Measurements from ENCODE around the gene VPREB3.

Gene VPREB3

DNA sequence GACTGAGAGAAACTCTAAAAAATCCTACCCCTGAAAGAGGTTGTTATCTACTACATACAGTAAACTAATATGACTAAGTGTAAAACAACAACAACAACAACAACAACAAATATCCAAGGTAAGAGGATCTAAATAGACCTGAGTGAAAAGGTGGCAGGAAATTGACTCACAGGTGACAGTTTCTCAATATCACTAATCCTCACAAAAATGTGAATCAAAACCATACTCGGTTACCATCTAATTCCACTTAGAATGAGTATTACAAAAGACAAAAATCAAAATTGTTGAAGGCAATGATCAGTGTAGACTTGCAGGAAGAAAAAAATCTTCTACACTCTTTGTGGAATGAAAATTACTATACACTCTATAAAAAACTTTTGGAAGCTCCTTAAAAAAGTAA, 46.0 kb downstream of the VPREB3 start:
- Histone ChIP-seq H3K9ac (no peak overlapping the region), H3K36me3 (ENCODE audit: insufficient read depth) (0 out of 2 replicates have a peak, but pooled peaks cover 3% of the 10 kb centered on the region), H3K27ac (no peak overlapping the region), H4K20me1 (ENCODE audit: insufficient read depth) (no peaks in the 10 kb centered on the region), H3K4me2 (no peak overlapping the region), H3K27me3 (ENCODE audit: insufficient read depth, low read depth) (no peaks in the 10 kb centered on the region), H3K4me3 (IDR thresholded peaks at IDR 0.05; ENCODE audit: insufficient read depth, low read depth, low read length) (no peak overlapping the region), H3K4me1 (ENCODE audit: low read depth, poor library complexity, severe bottlenecking) (peaks cover 9% of the 10 kb centered on the region), H3K79me2 (ENCODE audit: insufficient read depth, low read depth) (no peaks in the 10 kb centered on the region), H2AFZ (ENCODE audit: low read depth) (no peak overlapping the region)
- no peak for TF ChIP-seq CTCF (conservative IDR thresholded peaks at IDR 0.05; ENCODE audit: low read depth, low read length)

DNA sequence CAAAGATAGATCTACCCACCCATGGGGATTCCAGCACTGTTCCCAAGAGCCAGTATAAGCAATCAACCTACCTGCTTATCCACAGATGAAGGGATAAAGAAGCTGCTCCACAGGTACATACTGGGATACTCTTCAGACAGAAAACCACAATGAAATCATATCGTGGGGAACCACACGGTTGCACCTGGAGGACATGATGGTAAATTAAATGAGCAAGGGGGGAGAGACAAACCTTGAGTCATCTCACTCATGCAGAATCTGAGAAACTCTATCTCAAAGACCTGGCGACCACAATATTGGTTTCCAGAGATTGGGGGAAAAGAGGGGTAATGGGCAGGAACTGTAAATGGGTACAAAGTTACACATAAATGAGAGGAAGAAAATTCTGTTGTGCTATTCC, 48.9 kb downstream of the VPREB3 start:
- Histone ChIP-seq H4K20me1 (ENCODE audit: insufficient read depth) (no peaks in the 10 kb centered on the region), H3K9ac (no peak overlapping the region), H3K4me2 (no peak overlapping the region), H3K36me3 (ENCODE audit: insufficient read depth) (peaks cover 7% of the 10 kb centered on the region; the same call in 1 of the 2 replicates), H3K27ac (no peak overlapping the region), H3K79me2 (ENCODE audit: insufficient read depth, low read depth) (0 out of 2 replicates have a peak, but pooled peaks cover 12% of the 10 kb centered on the region), H2AFZ (ENCODE audit: low read depth) (no peak overlapping the region), H3K27me3 (ENCODE audit: insufficient read depth, low read depth) (no peaks in the 10 kb centered on the region), H3K4me3 (IDR thresholded peaks at IDR 0.05; ENCODE audit: insufficient read depth, low read depth, low read length) (no peak overlapping the region), H3K4me1 (ENCODE audit: low read depth, poor library complexity, severe bottlenecking) (peaks cover 9% of the 10 kb centered on the region)
- TF ChIP-seq CTCF (conservative IDR thresholded peaks at IDR 0.05; ENCODE audit: low read depth, low read length) = no peak

DNA sequence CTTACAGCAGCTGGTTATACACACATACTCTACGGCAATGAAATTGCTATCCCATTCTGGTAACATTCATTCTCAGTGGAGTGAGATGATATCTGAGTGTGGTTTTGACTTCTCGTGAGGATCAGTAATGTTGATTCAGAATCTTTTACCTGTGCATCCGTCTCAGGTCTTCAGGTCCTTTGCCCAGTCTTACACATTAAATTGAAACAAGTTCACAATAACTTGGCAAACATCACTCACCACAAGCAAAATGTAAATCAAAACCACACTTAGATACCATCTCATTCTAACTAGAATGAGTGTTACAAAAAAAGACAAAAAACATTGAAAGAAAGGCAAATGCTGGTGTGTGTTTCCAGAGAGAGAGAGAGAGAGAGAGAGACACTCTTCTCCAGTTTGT, 49.4 kb downstream of the VPREB3 start:
- H2AFZ ChIP-seq (ENCODE audit: low read depth) = no peak overlapping the region
- H3K9ac ChIP-seq = no peak overlapping the region
- no peaks in the 10 kb centered on the region for H4K20me1 ChIP-seq (ENCODE audit: insufficient read depth)
- peaks cover 9% of the 10 kb centered on the region for H3K4me1 ChIP-seq (ENCODE audit: low read depth, poor library complexity, severe bottlenecking)
- peaks cover 7% of the 10 kb centered on the region; the same call in 1 of the 2 replicates for H3K36me3 ChIP-seq (ENCODE audit: insufficient read depth)
- no peak for TF ChIP-seq CTCF (conservative IDR thresholded peaks at IDR 0.05; ENCODE audit: low read depth, low read length)
- no peaks in the 10 kb centered on the region for H3K27me3 ChIP-seq (ENCODE audit: insufficient read depth, low read depth)
- H3K79me2 ChIP-seq (ENCODE audit: insufficient read depth, low read depth) = 0 out of 2 replicates have a peak, but pooled peaks cover 12% of the 10 kb centered on the region
- H3K27ac ChIP-seq = no peak overlapping the region
- no peak overlapping the region for H3K4me2 ChIP-seq
- H3K4me3 ChIP-seq (IDR thresholded peaks at IDR 0.05; ENCODE audit: insufficient read depth, low read depth, low read length) = no peak overlapping the region

DNA sequence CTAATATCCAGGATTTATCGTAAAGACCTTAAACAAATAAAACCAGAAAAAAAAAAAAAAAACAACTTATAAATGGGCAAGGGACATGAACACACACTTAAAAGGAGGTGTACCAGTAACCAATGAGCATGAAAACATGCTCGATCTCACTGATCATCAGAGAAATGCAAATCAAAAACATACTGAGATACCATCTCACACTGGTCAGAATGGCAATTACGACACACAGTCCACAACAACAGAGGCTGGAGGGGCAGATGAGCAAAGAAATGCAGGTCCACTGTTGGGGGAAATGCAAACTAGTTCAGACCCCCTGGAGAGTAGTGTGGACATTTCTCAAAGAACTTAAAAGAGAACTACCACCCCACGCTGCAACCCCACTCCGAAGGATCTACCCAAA, 50.2 kb downstream of the VPREB3 start:
- Histone ChIP-seq H3K4me3 (IDR thresholded peaks at IDR 0.05; ENCODE audit: insufficient read depth, low read depth, low read length) (no peak overlapping the region), H3K36me3 (ENCODE audit: insufficient read depth) (peaks cover 11% of the 10 kb centered on the region; the same call in 1 of the 2 replicates), H3K27me3 (ENCODE audit: insufficient read depth, low read depth) (no peaks in the 10 kb centered on the region), H3K27ac (no peak overlapping the region), H4K20me1 (ENCODE audit: insufficient read depth) (no peaks in the 10 kb centered on the region), H2AFZ (ENCODE audit: low read depth) (no peak overlapping the region), H3K9ac (no peak overlapping the region), H3K79me2 (ENCODE audit: insufficient read depth, low read depth) (0 out of 2 replicates have a peak, but pooled peaks cover 12% of the 10 kb centered on the region), H3K4me1 (ENCODE audit: low read depth, poor library complexity, severe bottlenecking) (peaks cover 9% of the 10 kb centered on the region), H3K4me2 (no peak overlapping the region)
- TF ChIP-seq CTCF (conservative IDR thresholded peaks at IDR 0.05; ENCODE audit: low read depth, low read length) = no peak

Measured in KMS-11 (cell line).